Body of pancreas (tissue), 4 donors: ENCODE results near the gene TUBGCP6.
A peak's percentile ranks its signal among the peaks of the same experiment; 100 is the strongest.

ENCODE experiments used
- POLR2A ChIP-seq, 3 donors: fragments of 450-650 bp; IDR thresholded peaks; one replicate each; pipeline ENCODE4 v1.6.1; 2016; ENCODE audit warnings: antibody characterized with exemption in 3 of 3, mild to moderate bottlenecking in 2 of 3
- TF ChIP-seq, protein P1 (sequence below), 7 experiments: fragments of 450-650 bp in 4 of 7; fragments of 200-600 bp in 3 of 7; sonication (generic) in 3 of 7; IDR thresholded peaks; one replicate each; pipeline ENCODE4 v1.5.1; 2016 to 2019; ENCODE audit warnings: antibody characterized with exemption in 7 of 7

DNA sequence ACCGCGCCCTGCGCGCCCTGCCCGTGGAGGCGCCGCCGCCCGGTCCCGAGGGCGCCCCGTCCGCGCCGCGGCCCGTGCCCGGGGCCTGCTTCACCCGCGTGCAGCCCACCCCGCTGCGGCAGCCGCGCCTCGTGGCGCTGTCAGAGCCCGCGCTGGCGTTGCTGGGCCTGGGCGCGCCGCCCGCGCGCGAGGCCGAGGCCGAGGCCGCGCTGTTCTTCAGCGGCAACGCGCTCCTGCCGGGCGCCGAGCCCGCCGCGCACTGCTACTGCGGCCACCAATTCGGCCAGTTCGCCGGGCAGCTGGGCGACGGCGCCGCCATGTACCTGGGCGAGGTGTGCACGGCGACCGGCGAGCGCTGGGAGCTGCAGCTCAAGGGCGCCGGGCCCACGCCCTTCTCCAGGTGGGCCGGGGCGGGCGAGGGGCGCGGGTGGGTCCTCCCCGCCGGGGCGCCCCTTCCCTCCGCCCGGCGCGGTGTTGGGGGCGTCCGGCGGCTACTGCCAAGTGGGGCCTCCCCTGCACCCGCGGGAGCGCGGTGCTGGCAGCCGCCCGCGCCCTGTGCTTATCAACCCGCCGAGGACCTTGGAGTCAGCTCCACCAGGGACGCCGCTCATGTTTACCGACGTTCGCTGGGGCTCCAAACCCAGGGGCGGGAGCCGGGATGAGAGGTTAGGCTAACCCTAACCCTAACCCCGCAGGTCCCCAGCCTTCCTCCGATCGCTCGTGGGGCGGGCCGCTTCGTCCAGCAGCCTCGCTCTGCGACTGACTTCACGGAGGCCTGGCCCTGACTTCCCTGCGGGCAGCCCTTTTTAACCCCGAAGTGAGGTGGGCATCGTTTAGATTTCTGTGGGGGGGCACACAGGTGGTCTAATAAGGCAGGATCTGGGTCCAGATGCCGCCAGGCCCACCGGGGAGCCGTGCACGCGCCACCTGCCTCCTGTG is 43.4 kb downstream of the TUBGCP6 start:
- TF ChIP-seq, protein P1, sequence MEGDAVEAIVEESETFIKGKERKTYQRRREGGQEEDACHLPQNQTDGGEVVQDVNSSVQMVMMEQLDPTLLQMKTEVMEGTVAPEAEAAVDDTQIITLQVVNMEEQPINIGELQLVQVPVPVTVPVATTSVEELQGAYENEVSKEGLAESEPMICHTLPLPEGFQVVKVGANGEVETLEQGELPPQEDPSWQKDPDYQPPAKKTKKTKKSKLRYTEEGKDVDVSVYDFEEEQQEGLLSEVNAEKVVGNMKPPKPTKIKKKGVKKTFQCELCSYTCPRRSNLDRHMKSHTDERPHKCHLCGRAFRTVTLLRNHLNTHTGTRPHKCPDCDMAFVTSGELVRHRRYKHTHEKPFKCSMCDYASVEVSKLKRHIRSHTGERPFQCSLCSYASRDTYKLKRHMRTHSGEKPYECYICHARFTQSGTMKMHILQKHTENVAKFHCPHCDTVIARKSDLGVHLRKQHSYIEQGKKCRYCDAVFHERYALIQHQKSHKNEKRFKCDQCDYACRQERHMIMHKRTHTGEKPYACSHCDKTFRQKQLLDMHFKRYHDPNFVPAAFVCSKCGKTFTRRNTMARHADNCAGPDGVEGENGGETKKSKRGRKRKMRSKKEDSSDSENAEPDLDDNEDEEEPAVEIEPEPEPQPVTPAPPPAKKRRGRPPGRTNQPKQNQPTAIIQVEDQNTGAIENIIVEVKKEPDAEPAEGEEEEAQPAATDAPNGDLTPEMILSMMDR (IDR thresholded peaks at IDR 0.05) = no peak
- peak in 1 of 3 donors; percentile 9 for TF ChIP-seq POLR2A (IDR thresholded peaks at IDR 0.05)
